HL-60 (cell line): ENCODE data around the gene CD79B.
A peak's percentile ranks its signal among the peaks of the same experiment; 100 is the strongest.
"Not testable (repeated sequence)": the region's sequence is repeated elsewhere in the genome, so short reads cannot be mapped to it uniquely, and the experiment has no call there.

ENCODE experiments used
- DNase-seq, 2 experiments: peaks; one replicate each; pipeline ENCODE4 v3.0.0-alpha.2; 2010 to 2020; ENCODE audit warnings: low read depth in 1 of 2, low spot score in 1 of 2
- H3K27ac ChIP-seq: fragments of 250-450 bp; sonication (Bioruptor Pico); replicated peaks from 2 replicates; pipeline ENCODE4 v1.5.1; 2020; ENCODE audit warnings: mild to moderate bottlenecking, moderate library complexity
- H3K27me3 ChIP-seq: fragments of 250-450 bp; sonication (Bioruptor Pico); 2 replicates; pipeline ENCODE4 v1.5.1; 2021; ENCODE audit warnings: mild to moderate bottlenecking, moderate library complexity; ENCODE audit not compliant: insufficient read depth, poor library complexity, severe bottlenecking
- H3K4me3 ChIP-seq: replicated peaks from 2 replicates; pipeline ENCODE4 v1.5.1; 2011; ENCODE audit warnings: mild to moderate bottlenecking, control low read depth, low read length; ENCODE audit not compliant: insufficient read depth
- CTCF ChIP-seq: IDR thresholded peaks from one replicate; pipeline ENCODE4 v1.5.1; 2011; ENCODE audit warnings: low read length, control low read depth, inconsistent platforms; ENCODE audit not compliant: insufficient read depth
- GABPA ChIP-seq: IDR thresholded peaks from 2 replicates; pipeline ENCODE4 v1.6.1; 2012; ENCODE audit warnings: low read depth
- POLR2AphosphoS5 ChIP-seq: IDR thresholded peaks from 2 replicates; pipeline ENCODE4 v1.6.1; 2012; ENCODE audit warnings: low read depth
- REST ChIP-seq: IDR thresholded peaks from 2 replicates; pipeline ENCODE4 v1.6.1; 2012; ENCODE audit warnings: low read depth; ENCODE audit not compliant: insufficient replicate concordance
- SPI1 ChIP-seq: IDR thresholded peaks from 2 replicates; pipeline ENCODE4 v1.6.1; 2012; ENCODE audit warnings: low read depth, mild to moderate bottlenecking, borderline replicate concordance

The CD79B gene

GRCh38 chr17:63926164-63926563 lies 6.0 kb downstream of the CD79B start:
- H3K27ac ChIP-seq = no peak overlapping the region
- DNase-seq = no peak
- H3K4me3 ChIP-seq = no peak overlapping the region
- H3K27me3 ChIP-seq = no peaks in the 10 kb centered on the region
- TF ChIP-seq GABPA (no peak), POLR2AphosphoS5 (no peak), SPI1 (no peak), CTCF (no peak), REST (no peak)

- no peak for DNase-seq
- no peak overlapping the region for H3K4me3 ChIP-seq
- no peak overlapping the region for H3K27ac ChIP-seq
- TF ChIP-seq POLR2AphosphoS5 (no peak), SPI1 (peak; percentile 9; the same call in 1 of the 2 replicates)
- no peaks in the 10 kb centered on the region for H3K27me3 ChIP-seq
Measured at GRCh38 chr17:63925615-63926014, 6.5 kb downstream of the CD79B start.

GRCh38 chr17:63922402-63922801 lies 9.7 kb downstream of the CD79B start:
- not testable (repeated sequence) for H3K4me3 ChIP-seq, DNase-seq, H3K27me3 ChIP-seq, H3K27ac ChIP-seq

GRCh38 chr17:63920779-63921178 lies 11.4 kb downstream of the CD79B start:
- H3K27me3 ChIP-seq, H3K27ac ChIP-seq, DNase-seq, H3K4me3 ChIP-seq: not testable (repeated sequence)

GRCh38 chr17:63920050-63920449 lies 12.1 kb downstream of the CD79B start:
- not testable (repeated sequence) for H3K4me3 ChIP-seq, DNase-seq, H3K27me3 ChIP-seq, H3K27ac ChIP-seq

GRCh38 chr17:63919311-63919723 lies 12.8 kb downstream of the CD79B start:
- H3K4me3 ChIP-seq = no peak overlapping the region
- peak; percentile 36 to 69 for DNase-seq
- TF ChIP-seq SPI1 (no peak), REST (no peak), CTCF (peak; percentile 95)
- H3K27me3 ChIP-seq = peaks cover 2% of the 10 kb centered on the region
- H3K27ac ChIP-seq = no peak overlapping the region

GRCh38 chr17:63918789-63919305 lies 13.3 kb downstream of the CD79B start, which contains the start of gene GH1:
GH1 (minus strand) TSS chr17:63918839; CDS start chr17:63918776, 63 bp downstream.
- not testable (repeated sequence) for H3K27ac ChIP-seq, DNase-seq, H3K4me3 ChIP-seq, H3K27me3 ChIP-seq
